C4-2B (cell line): Measurements from ENCODE around the gene DEPDC1B.

Experiments used
- CTCF ChIP-seq: fragments of 450-650 bp; conservative IDR thresholded peaks from 2 replicates; pipeline ENCODE4 v1.5.1; 2017; ENCODE audit warnings: mild to moderate bottlenecking
- ZFX ChIP-seq: fragments of 450-650 bp; IDR thresholded peaks from 2 replicates; pipeline ENCODE4 v1.6.1; 2017

DNA sequence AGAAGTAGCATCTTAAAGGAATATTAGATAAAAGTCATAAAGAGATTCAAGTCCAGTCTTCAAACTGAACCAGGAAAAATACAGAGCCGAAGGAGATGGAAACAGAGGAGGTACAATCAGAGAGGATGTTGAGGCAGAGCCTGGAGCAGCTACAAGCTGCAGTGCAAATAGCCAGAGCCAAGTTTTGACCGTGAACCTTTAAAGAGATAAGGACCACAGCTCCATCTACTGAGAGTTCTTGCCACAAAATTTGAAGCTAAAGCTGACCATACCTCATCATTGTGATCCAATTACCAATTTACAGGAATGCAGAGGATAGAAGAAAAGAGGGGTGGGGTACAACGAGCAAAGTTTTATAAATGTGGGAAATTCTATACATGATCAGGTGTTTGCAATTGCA, 10.4 kb upstream of the DEPDC1B start:
- TF ChIP-seq CTCF (no peak), ZFX (no peak)
